ENCODE measurements around the gene SLAMF8. TPM values are rescaled to one million over a fixed set of nuclear protein-coding genes. Genes with fewer than 3 reads are reported as not detected.

SLAMF8 gene
- total RNA-seq, 1 experiment from 2014 or later = not detected

GRCh38 chr1:159798893-159799292, 27.8 kb upstream of the SLAMF8 start:
- Mint-ChIP-seq H3K4me1 (no peaks in the 10 kb centered on the region), H3K27me3 (ENCODE audit: low read depth) (peaks cover 6% of the 10 kb centered on the region), H3K4me3 (no peak overlapping the region), H3K9me3 (no peaks in the 10 kb centered on the region), H3K27ac (no peak overlapping the region), H3K36me3 (ENCODE audit: insufficient read depth in 1 of 3, low read depth in 3 of 3) (no peaks in the 10 kb centered on the region)
- Histone ChIP-seq H3K4me1 (ENCODE audit: insufficient read depth, low read length) (no peaks in the 10 kb centered on the region), H3K27ac (ENCODE audit: insufficient read length, low read depth, low read length) (no peak overlapping the region), H4K91ac (ENCODE audit: insufficient read length, low read depth, low read length) (no peak overlapping the region), H3K79me1 (ENCODE audit: insufficient read depth, low read depth, low read length, poor library complexity, severe bottlenecking) (no peaks in the 10 kb centered on the region), H3K4me2 (ENCODE audit: insufficient read depth, insufficient read length, low read length) (no peak overlapping the region), H2AFZ (ENCODE audit: low read length) (no peak overlapping the region), H3K56ac (ENCODE audit: insufficient read length, low read depth, low read length) (no peak overlapping the region), H3K9me3 (ENCODE audit: control insufficient read depth, low read depth, low read length) (no peaks in the 10 kb centered on the region), H3T11ph (ENCODE audit: low read length) (no peak overlapping the region), H3K14ac (ENCODE audit: insufficient read depth, low read length) (no peak overlapping the region), H4K8ac (replicated peaks; ENCODE audit: insufficient read length, low read depth, low read length) (no peak overlapping the region), H3K23ac (ENCODE audit: insufficient read length, low read depth, low read length) (no peak overlapping the region), H3K27me3 (ENCODE audit: insufficient read depth, low read length) (no peaks in the 10 kb centered on the region), H4K20me1 (ENCODE audit: control insufficient read depth, insufficient read depth, insufficient read length) (no peaks in the 10 kb centered on the region), H3K23me2 (ENCODE audit: insufficient read length, low read depth, low read length, poor library complexity, severe bottlenecking) (no peaks in the 10 kb centered on the region), H2AK5ac (ENCODE audit: insufficient read length, low read length) (no peak overlapping the region), H3K9ac (ENCODE audit: extremely low read depth, insufficient read length, low read length) (no peak overlapping the region), H3K18ac (ENCODE audit: insufficient read length, low read depth, low read length) (no peak overlapping the region), H4K5ac (ENCODE audit: insufficient read length, low read depth, low read length) (no peak overlapping the region), H2BK5ac (ENCODE audit: insufficient read length, low read length) (no peak overlapping the region), H3K4ac (ENCODE audit: low read depth, low read length) (no peak overlapping the region), H2BK20ac (ENCODE audit: low read depth, low read length, poor library complexity, severe bottlenecking) (no peak overlapping the region), H2BK15ac (ENCODE audit: low read depth, low read length) (no peak overlapping the region), H3K79me2 (ENCODE audit: insufficient read depth, low read length) (no peaks in the 10 kb centered on the region), H2BK12ac (ENCODE audit: insufficient read length, low read depth, low read length) (no peak overlapping the region), H2BK120ac (ENCODE audit: low read depth, low read length, poor library complexity, severe bottlenecking) (no peak overlapping the region)
- peak; percentile 86 for DNase-seq
- peak; percentile 87 for TF ChIP-seq CTCF (conservative IDR thresholded peaks at IDR 0.05)
- no CpG with 5 or more reads among the region's 2 CpGs for WGBS (ENCODE audit: extremely low coverage, insufficient read length, low lambda C conversion rate)
